ENCODE results near the gene STOML2. TPM values are rescaled to one million over a fixed set of nuclear protein-coding genes. Genes with fewer than 3 reads are reported as not detected.

STOML2 gene
- total and polyA plus RNA-seq, 2 experiments from 2014 or later, result 114 to 210 TPM

DNA sequence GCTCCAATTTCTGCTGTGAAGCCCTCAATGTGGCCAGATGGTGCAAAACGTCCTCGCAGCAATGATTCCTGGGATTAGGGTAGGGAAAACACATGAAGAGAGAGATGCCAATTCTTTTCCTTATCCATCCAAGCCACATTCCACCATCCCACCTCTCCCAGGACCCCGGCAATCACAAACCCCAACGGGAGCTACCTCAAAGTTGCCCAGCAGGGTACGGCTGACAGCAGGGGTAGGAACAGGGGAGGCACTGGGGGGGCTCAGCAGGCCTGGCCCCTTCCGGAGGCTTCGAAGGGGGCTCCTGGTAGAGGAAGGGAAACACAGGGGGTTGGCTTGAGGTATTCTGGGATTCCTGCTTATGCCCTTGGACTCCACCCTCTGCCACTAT, 3.4 kb upstream of the STOML2 start:
- Mint-ChIP-seq H3K4me1 (peaks cover 24% of the 10 kb centered on the region), H3K36me3 (ENCODE audit: low read depth) (peaks cover 22% of the 10 kb centered on the region), H3K27ac (no peak overlapping the region), H3K9me3 (no peaks in the 10 kb centered on the region), H3K4me3 (no peak overlapping the region; the same call in 2 of the 3 replicates), H3K27me3 (ENCODE audit: insufficient read depth, low read depth, poor library complexity) (peaks cover 19% of the 10 kb centered on the region)
- DNase-seq (ENCODE audit: low spot score) (no peak), ATAC-seq (no peak)
- H3K79me2 ChIP-seq (replicated peaks; ENCODE audit: insufficient read depth), result peaks cover 21% of the 10 kb centered on the region
- H4K20me1 ChIP-seq (replicated peaks; ENCODE audit: insufficient read depth), result no peaks in the 10 kb centered on the region
- no peak overlapping the region for H3K4me3 ChIP-seq
- H3F3A ChIP-seq (replicated peaks; ENCODE audit: low read depth), result peaks cover 10% of the 10 kb centered on the region
- H3K4me2 ChIP-seq, result no peak overlapping the region
- H2AFZ ChIP-seq, result no peak overlapping the region
- H3K9me2 ChIP-seq (ENCODE audit: insufficient read depth), result no peaks in the 10 kb centered on the region
- no peaks in the 10 kb centered on the region for H3K27me3 ChIP-seq (ENCODE audit: insufficient read depth)
- no peak overlapping the region for H3K27ac ChIP-seq (ENCODE audit: low read depth)
- TF ChIP-seq ZNF331 (CRISPR knock-in tag; IDR thresholded peaks at IDR 0.05; ENCODE audit: low read depth), result no peak
- TF ChIP-seq, protein P1, sequence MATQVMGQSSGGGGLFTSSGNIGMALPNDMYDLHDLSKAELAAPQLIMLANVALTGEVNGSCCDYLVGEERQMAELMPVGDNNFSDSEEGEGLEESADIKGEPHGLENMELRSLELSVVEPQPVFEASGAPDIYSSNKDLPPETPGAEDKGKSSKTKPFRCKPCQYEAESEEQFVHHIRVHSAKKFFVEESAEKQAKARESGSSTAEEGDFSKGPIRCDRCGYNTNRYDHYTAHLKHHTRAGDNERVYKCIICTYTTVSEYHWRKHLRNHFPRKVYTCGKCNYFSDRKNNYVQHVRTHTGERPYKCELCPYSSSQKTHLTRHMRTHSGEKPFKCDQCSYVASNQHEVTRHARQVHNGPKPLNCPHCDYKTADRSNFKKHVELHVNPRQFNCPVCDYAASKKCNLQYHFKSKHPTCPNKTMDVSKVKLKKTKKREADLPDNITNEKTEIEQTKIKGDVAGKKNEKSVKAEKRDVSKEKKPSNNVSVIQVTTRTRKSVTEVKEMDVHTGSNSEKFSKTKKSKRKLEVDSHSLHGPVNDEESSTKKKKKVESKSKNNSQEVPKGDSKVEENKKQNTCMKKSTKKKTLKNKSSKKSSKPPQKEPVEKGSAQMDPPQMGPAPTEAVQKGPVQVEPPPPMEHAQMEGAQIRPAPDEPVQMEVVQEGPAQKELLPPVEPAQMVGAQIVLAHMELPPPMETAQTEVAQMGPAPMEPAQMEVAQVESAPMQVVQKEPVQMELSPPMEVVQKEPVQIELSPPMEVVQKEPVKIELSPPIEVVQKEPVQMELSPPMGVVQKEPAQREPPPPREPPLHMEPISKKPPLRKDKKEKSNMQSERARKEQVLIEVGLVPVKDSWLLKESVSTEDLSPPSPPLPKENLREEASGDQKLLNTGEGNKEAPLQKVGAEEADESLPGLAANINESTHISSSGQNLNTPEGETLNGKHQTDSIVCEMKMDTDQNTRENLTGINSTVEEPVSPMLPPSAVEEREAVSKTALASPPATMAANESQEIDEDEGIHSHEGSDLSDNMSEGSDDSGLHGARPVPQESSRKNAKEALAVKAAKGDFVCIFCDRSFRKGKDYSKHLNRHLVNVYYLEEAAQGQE (IDR thresholded peaks at IDR 0.05; ENCODE audit: unreplicated experiment), result no peak
- TF ChIP-seq ZNF114 (CRISPR knock-in tag; IDR thresholded peaks at IDR 0.05), result no peak
- TF ChIP-seq, protein P2, sequence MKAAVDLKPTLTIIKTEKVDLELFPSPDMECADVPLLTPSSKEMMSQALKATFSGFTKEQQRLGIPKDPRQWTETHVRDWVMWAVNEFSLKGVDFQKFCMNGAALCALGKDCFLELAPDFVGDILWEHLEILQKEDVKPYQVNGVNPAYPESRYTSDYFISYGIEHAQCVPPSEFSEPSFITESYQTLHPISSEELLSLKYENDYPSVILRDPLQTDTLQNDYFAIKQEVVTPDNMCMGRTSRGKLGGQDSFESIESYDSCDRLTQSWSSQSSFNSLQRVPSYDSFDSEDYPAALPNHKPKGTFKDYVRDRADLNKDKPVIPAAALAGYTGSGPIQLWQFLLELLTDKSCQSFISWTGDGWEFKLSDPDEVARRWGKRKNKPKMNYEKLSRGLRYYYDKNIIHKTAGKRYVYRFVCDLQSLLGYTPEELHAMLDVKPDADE (IDR thresholded peaks at IDR 0.05), result no peak
- no peaks in the 10 kb centered on the region; the same call in 1 of the 2 replicates for H3K36me3 ChIP-seq (ENCODE audit: insufficient read depth)
- H3K4me1 ChIP-seq (ENCODE audit: insufficient read depth), result peaks cover 11% of the 10 kb centered on the region

GRCh38 chr9:35105571-35106342, 2.8 kb upstream of the STOML2 start:
- H3K9me3 Mint-ChIP-seq, result no peaks in the 10 kb centered on the region
- H3K4me3 Mint-ChIP-seq, result no peak overlapping the region; the same call in 2 of the 3 replicates
- H3K4me2 ChIP-seq, result no peak overlapping the region
- peaks cover 19% of the 10 kb centered on the region for H3K27me3 Mint-ChIP-seq (ENCODE audit: insufficient read depth, low read depth, poor library complexity)
- peaks cover 24% of the 10 kb centered on the region for H3K79me2 ChIP-seq (replicated peaks; ENCODE audit: insufficient read depth)
- H3K4me1 Mint-ChIP-seq, result peaks cover 21% of the 10 kb centered on the region
- no peak overlapping the region for H2AFZ ChIP-seq
- ATAC-seq (no peak), DNase-seq (ENCODE audit: low spot score) (no peak)
- no peaks in the 10 kb centered on the region for H4K20me1 ChIP-seq (replicated peaks; ENCODE audit: insufficient read depth)
- no peaks in the 10 kb centered on the region for H3K9me2 ChIP-seq (ENCODE audit: insufficient read depth)
- no peak overlapping the region for H3K27ac ChIP-seq (ENCODE audit: low read depth)
- no peak overlapping the region for H3K4me3 ChIP-seq
- H3F3A ChIP-seq (replicated peaks; ENCODE audit: low read depth), result peaks cover 8% of the 10 kb centered on the region
- no peaks in the 10 kb centered on the region; the same call in 1 of the 2 replicates for H3K36me3 ChIP-seq (ENCODE audit: insufficient read depth)
- H3K4me1 ChIP-seq (ENCODE audit: insufficient read depth), result peaks cover 11% of the 10 kb centered on the region
- peaks cover 28% of the 10 kb centered on the region for H3K36me3 Mint-ChIP-seq (ENCODE audit: low read depth)
- H3K27me3 ChIP-seq (ENCODE audit: insufficient read depth), result no peaks in the 10 kb centered on the region
- H3K27ac Mint-ChIP-seq, result no peak overlapping the region
- TF ChIP-seq ZNF331 (CRISPR knock-in tag; IDR thresholded peaks at IDR 0.05; ENCODE audit: low read depth) (no peak), JUNB (IDR thresholded peaks at IDR 0.05; ENCODE audit: unreplicated experiment) (no peak), EZH2 (IDR thresholded peaks at IDR 0.05; ENCODE audit: low read depth, unreplicated experiment) (no peak)
- TF ChIP-seq, protein P3, sequence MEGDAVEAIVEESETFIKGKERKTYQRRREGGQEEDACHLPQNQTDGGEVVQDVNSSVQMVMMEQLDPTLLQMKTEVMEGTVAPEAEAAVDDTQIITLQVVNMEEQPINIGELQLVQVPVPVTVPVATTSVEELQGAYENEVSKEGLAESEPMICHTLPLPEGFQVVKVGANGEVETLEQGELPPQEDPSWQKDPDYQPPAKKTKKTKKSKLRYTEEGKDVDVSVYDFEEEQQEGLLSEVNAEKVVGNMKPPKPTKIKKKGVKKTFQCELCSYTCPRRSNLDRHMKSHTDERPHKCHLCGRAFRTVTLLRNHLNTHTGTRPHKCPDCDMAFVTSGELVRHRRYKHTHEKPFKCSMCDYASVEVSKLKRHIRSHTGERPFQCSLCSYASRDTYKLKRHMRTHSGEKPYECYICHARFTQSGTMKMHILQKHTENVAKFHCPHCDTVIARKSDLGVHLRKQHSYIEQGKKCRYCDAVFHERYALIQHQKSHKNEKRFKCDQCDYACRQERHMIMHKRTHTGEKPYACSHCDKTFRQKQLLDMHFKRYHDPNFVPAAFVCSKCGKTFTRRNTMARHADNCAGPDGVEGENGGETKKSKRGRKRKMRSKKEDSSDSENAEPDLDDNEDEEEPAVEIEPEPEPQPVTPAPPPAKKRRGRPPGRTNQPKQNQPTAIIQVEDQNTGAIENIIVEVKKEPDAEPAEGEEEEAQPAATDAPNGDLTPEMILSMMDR (conservative IDR thresholded peaks at IDR 0.05; ENCODE audit: low read depth in 2 of 2), result no peak
